Left ventricle myocardium inferior (tissue), 1 donor: ENCODE measurements around the gene LRMDA. TPM values are rescaled to one million over a fixed set of nuclear protein-coding genes. Genes with fewer than 3 reads are reported as not detected.

Experiments
- DNase-seq: peaks from one replicate; pipeline ENCODE4 v3.0.0-alpha.2; 2020
- H3K27ac ChIP-seq: fragments of 200-600 bp; replicated peaks from 2 replicates; pipeline ENCODE4 v1.8.0; 2021
- H3K27me3 ChIP-seq: fragments of 200-600 bp; 2 replicates; pipeline ENCODE4 v1.8.0; 2021; ENCODE audit warnings: low read depth
- H3K36me3 ChIP-seq: fragments of 200-600 bp; 2 replicates; pipeline ENCODE4 v1.8.0; 2021
- H3K4me1 ChIP-seq: fragments of 200-600 bp; 2 replicates; pipeline ENCODE4 v1.8.0; 2021
- H3K4me3 ChIP-seq: fragments of 200-600 bp; 2 replicates; pipeline ENCODE4 v1.8.0; 2021; ENCODE audit warnings: mild to moderate bottlenecking, moderate library complexity
- H3K9me3 ChIP-seq: fragments of 200-600 bp; replicated peaks from 2 replicates; pipeline ENCODE4 v1.8.0; 2021
- CTCF ChIP-seq: fragments of 200-600 bp; IDR thresholded peaks from 2 replicates; pipeline ENCODE4 v1.8.0; 2021; ENCODE audit warnings: antibody characterized with exemption, mild to moderate bottlenecking, borderline replicate concordance
- intact Hi-C: fragments of 100-400 bp; cut with micrococcal nuclease; formaldehyde crosslinking; loops from one replicate; pipeline ENCODE4 v1.11.0; 2022
- total RNA-seq: library from RNA; stranded (reverse); fragmentation: NEBNext Ultra II Directional; extraction: Animal tissue kit (Norgen Biotek cat#: 25700); gene quantifications from one replicate; pipeline ENCODE4 v1.2.1, GENCODE V29; 2021
- donor health status: DM: no; HTN: yes; CAD: no; lungs with severe emphysema.

The LRMDA gene
- total RNA-seq, 1 donor from 2014 or later = 18.7 TPM

- Histone ChIP-seq H3K9me3 (no peaks in the 10 kb centered on the region), H3K27ac (no peak overlapping the region), H3K4me3 (no peak overlapping the region), H3K4me1 (peaks cover 29% of the 10 kb centered on the region), H3K27me3 (no peaks in the 10 kb centered on the region), H3K36me3 (no peaks in the 10 kb centered on the region)
- no peak for DNase-seq
- intact Hi-C loops = no loop called here
- no peak for TF ChIP-seq CTCF
These were observed 1123.1 kb downstream of the LRMDA start for GRCh38 chr10:76554478-76554877.

GRCh38 chr10:76555067-76555670 is 1123.7 kb downstream of the LRMDA start:
- TF ChIP-seq CTCF = no peak
- Histone ChIP-seq H3K9me3 (no peaks in the 10 kb centered on the region), H3K27ac (no peak overlapping the region), H3K36me3 (no peaks in the 10 kb centered on the region), H3K4me3 (no peak overlapping the region), H3K4me1 (peaks cover 29% of the 10 kb centered on the region), H3K27me3 (no peaks in the 10 kb centered on the region)
- DNase-seq = no peak
- intact Hi-C loops = no loop called here

GRCh38 chr10:76557366-76557765 is 1125.9 kb downstream of the LRMDA start:
- Histone ChIP-seq H3K4me3 (no peak overlapping the region), H3K27ac (no peak overlapping the region), H3K4me1 (peaks cover 29% of the 10 kb centered on the region), H3K27me3 (no peaks in the 10 kb centered on the region), H3K9me3 (no peaks in the 10 kb centered on the region), H3K36me3 (no peaks in the 10 kb centered on the region)
- no peak for DNase-seq
- intact Hi-C loops = no loop called here
- no peak for TF ChIP-seq CTCF

GRCh38 chr10:76558586-76558985 is 1127.2 kb downstream of the LRMDA start:
- TF ChIP-seq CTCF = no peak
- Histone ChIP-seq H3K27me3 (no peaks in the 10 kb centered on the region), H3K4me1 (peaks cover 29% of the 10 kb centered on the region), H3K9me3 (no peaks in the 10 kb centered on the region), H3K27ac (no peak overlapping the region), H3K36me3 (no peaks in the 10 kb centered on the region), H3K4me3 (no peak overlapping the region)
- DNase-seq = no peak
- intact Hi-C loops = no loop called here

- no peak for DNase-seq
- intact Hi-C loops = no loop called here
- no peak for TF ChIP-seq CTCF
- Histone ChIP-seq H3K9me3 (no peaks in the 10 kb centered on the region), H3K4me3 (no peak overlapping the region), H3K27me3 (no peaks in the 10 kb centered on the region), H3K27ac (no peak overlapping the region), H3K36me3 (no peaks in the 10 kb centered on the region), H3K4me1 (peaks cover 24% of the 10 kb centered on the region)
These were observed 1127.8 kb downstream of the LRMDA start for GRCh38 chr10:76558996-76559891.
